Neural progenitor cell (in vitro differentiated cells): ENCODE data around the gene KANSL3. TPM values are rescaled to one million over a fixed set of nuclear protein-coding genes. Genes with fewer than 3 reads are reported as not detected.
A peak's percentile ranks its signal among the peaks of the same experiment; 100 is the strongest.

Source experiments
- DNase-seq: peaks from one replicate; pipeline ENCODE4 v3.0.0-alpha.2; 2016; ENCODE audit warnings: low spot score
- H2AFZ ChIP-seq: fragments of 200-600 bp; sonication (generic); replicated peaks from 2 replicates; pipeline ENCODE4 v1.6.1; 2016; ENCODE audit warnings: antibody characterized with exemption
- H3F3A ChIP-seq: fragments of 200-600 bp; sonication (generic); 2 replicates; pipeline ENCODE4 v1.6.1; 2016; ENCODE audit warnings: antibody characterized with exemption, low read depth
- H3K27ac ChIP-seq: fragments of 200-600 bp; sonication (generic); 2 replicates; pipeline ENCODE4 v1.5.1; 2016; ENCODE audit warnings: mild to moderate bottlenecking
- H3K27me3 ChIP-seq: fragments of 200-600 bp; sonication (generic); 2 replicates; pipeline ENCODE4 v1.6.1; 2016; ENCODE audit warnings: mild to moderate bottlenecking, moderate library complexity
- H3K36me3 ChIP-seq: fragments of 200-600 bp; sonication (generic); 2 replicates; pipeline ENCODE4 v1.5.1; 2016
- H3K4me1 ChIP-seq: fragments of 200-600 bp; sonication (generic); 2 replicates; pipeline ENCODE4 v1.6.1; 2016; ENCODE audit warnings: mixed run types
- H3K4me2 ChIP-seq: fragments of 200-600 bp; sonication (generic); 2 replicates; pipeline ENCODE4 v1.6.1; 2016
- H3K4me3 ChIP-seq: fragments of 200-600 bp; sonication (generic); 2 replicates; pipeline ENCODE4 v1.5.1; 2016
- H3K79me2 ChIP-seq: fragments of 200-600 bp; sonication (generic); 2 replicates; pipeline ENCODE4 v1.6.1; 2016; ENCODE audit warnings: low read depth
- H3K9ac ChIP-seq: fragments of 200-600 bp; sonication (generic); 2 replicates; pipeline ENCODE4 v1.6.1; 2016
- H3K9me3 ChIP-seq: fragments of 200-600 bp; sonication (generic); 2 replicates; pipeline ENCODE4 v1.5.1; 2016; ENCODE audit warnings: low read depth
- H4K20me1 ChIP-seq: fragments of 200-600 bp; sonication (generic); 2 replicates; pipeline ENCODE4 v1.6.1; 2016; ENCODE audit warnings: low read depth
- H3K27ac Mint-ChIP-seq: 3 replicates; pipeline ENCODE4 v1.8.0; 2021; ENCODE audit warnings: mixed read lengths
- H3K27me3 Mint-ChIP-seq: 2 replicates; pipeline ENCODE4 v1.8.0; 2022; ENCODE audit warnings: low read depth, mild to moderate bottlenecking, inconsistent platforms, moderate library complexity, mixed read lengths; ENCODE audit not compliant: insufficient read depth
- H3K36me3 Mint-ChIP-seq: 3 replicates; pipeline ENCODE4 v1.8.0; 2021; ENCODE audit warnings: mixed read lengths
- H3K4me1 Mint-ChIP-seq: 3 replicates; pipeline ENCODE4 v1.8.0; 2021; ENCODE audit warnings: mixed read lengths
- H3K4me3 Mint-ChIP-seq: 3 replicates; pipeline ENCODE4 v1.8.0; 2021; ENCODE audit warnings: mild to moderate bottlenecking, moderate library complexity, mixed read lengths
- H3K9me3 Mint-ChIP-seq: 3 replicates; pipeline ENCODE4 v1.8.0; 2020; ENCODE audit warnings: mixed read lengths
- CTCF ChIP-seq: fragments of 200-600 bp; sonication (generic); IDR thresholded peaks from 2 replicates; pipeline ENCODE4 v1.5.1; 2017; ENCODE audit warnings: antibody characterized with exemption, mild to moderate bottlenecking
- EZH2 ChIP-seq: fragments of 200-600 bp; sonication (generic); IDR thresholded peaks from 2 replicates; pipeline ENCODE4 v1.6.1; 2017; ENCODE audit warnings: antibody characterized with exemption, mild to moderate bottlenecking, moderate library complexity
- EZH2phosphoT487 ChIP-seq: fragments of 200-600 bp; sonication (generic); IDR thresholded peaks from 2 replicates; pipeline ENCODE4 v1.6.1; 2017; ENCODE audit warnings: antibody characterized with exemption
- total RNA-seq: library from RNA; depleted of rRNA; stranded (reverse); fragments of >200 nt; gene quantifications from 2 replicates; pipeline ENCODE4 v1.2.3, GENCODE V29; 2015; ENCODE audit warnings: low replicate concordance

KANSL3 gene
- 32.9 and 44.3 TPM in 2 replicates for total RNA-seq

- Histone ChIP-seq H3K9me3 (no peaks in the 10 kb centered on the region), H3K9ac (peak within 1 kb of the TSS; percentile 0), H3K4me1 (peaks cover 19% of the 10 kb centered on the region), H3K36me3 (no peaks in the 10 kb centered on the region), H3K4me2 (peak within 1 kb of the TSS; percentile 78), H3K27ac (no peak within 1 kb of the TSS), H3F3A (no peaks in the 10 kb centered on the region), H3K27me3 (peaks cover 5% of the 10 kb centered on the region), H3K79me2 (peaks cover 43% of the 10 kb centered on the region), H4K20me1 (peaks cover 29% of the 10 kb centered on the region), H2AFZ (peak within 1 kb of the TSS; percentile 97), H3K4me3 (peak within 1 kb of the TSS; percentile 72)
- peak; percentile 97 for DNase-seq
- Mint-ChIP-seq H3K4me3 (peak within 1 kb of the TSS; percentile 94), H3K4me1 (peaks cover 27% of the 10 kb centered on the region), H3K27ac (peak within 1 kb of the TSS; percentile 74), H3K36me3 (peaks cover 8% of the 10 kb centered on the region), H3K27me3 (peaks cover 3% of the 10 kb centered on the region), H3K9me3 (no peaks in the 10 kb centered on the region)
- TF ChIP-seq CTCF = no peak
- peak; percentile 47 for TF ChIP-seq EZH2
Observed at GRCh38 chr2:96638144-96639121, at the start of gene KANSL3. Gene KANSL3, minus strand, starts transcription at chr2:96638312. Its CDS starts 1,177 bp downstream, at chr2:96637135.

GRCh38 chr2:96687266-96687665 is 49.2 kb upstream of the KANSL3 start:
- H3K4me3 ChIP-seq = no peak overlapping the region
- H3K9ac ChIP-seq = no peak overlapping the region
- Mint-ChIP-seq H3K4me3 (no peak overlapping the region), H3K27me3 (peaks cover 4% of the 10 kb centered on the region), H3K36me3 (no peaks in the 10 kb centered on the region), H3K4me1 (peaks cover 7% of the 10 kb centered on the region), H3K9me3 (no peaks in the 10 kb centered on the region), H3K27ac (peak overlapping the region; percentile 37)
- H2AFZ ChIP-seq = no peak overlapping the region
- no peaks in the 10 kb centered on the region for H4K20me1 ChIP-seq
- TF ChIP-seq EZH2 = no peak
- TF ChIP-seq EZH2phosphoT487 = no peak
- TF ChIP-seq CTCF = no peak
- H3K4me2 ChIP-seq = no peak overlapping the region
- H3K27me3 ChIP-seq = no peaks in the 10 kb centered on the region
- no peak overlapping the region for H3K27ac ChIP-seq
- DNase-seq = no peak
- H3K79me2 ChIP-seq = no peaks in the 10 kb centered on the region
- H3K9me3 ChIP-seq = no peaks in the 10 kb centered on the region
- no peaks in the 10 kb centered on the region for H3F3A ChIP-seq
- H3K36me3 ChIP-seq = no peaks in the 10 kb centered on the region
- peaks cover 10% of the 10 kb centered on the region for H3K4me1 ChIP-seq

GRCh38 chr2:96685577-96686459 is 47.7 kb upstream of the KANSL3 start:
- TF ChIP-seq CTCF (peak; percentile 20), EZH2 (no peak)
- Histone ChIP-seq H3K27me3 (no peaks in the 10 kb centered on the region), H3K4me2 (no peak overlapping the region), H3K9ac (no peak overlapping the region), H3K27ac (no peak overlapping the region), H3K4me3 (no peak overlapping the region), H3K36me3 (no peaks in the 10 kb centered on the region), H3F3A (no peaks in the 10 kb centered on the region), H3K79me2 (no peaks in the 10 kb centered on the region), H4K20me1 (no peaks in the 10 kb centered on the region), H3K9me3 (no peaks in the 10 kb centered on the region), H3K4me1 (peaks cover 10% of the 10 kb centered on the region), H2AFZ (no peak overlapping the region)
- Mint-ChIP-seq H3K4me1 (peaks cover 7% of the 10 kb centered on the region), H3K9me3 (no peaks in the 10 kb centered on the region), H3K36me3 (no peaks in the 10 kb centered on the region), H3K27me3 (peaks cover 4% of the 10 kb centered on the region), H3K27ac (peak overlapping the region; percentile 53), H3K4me3 (no peak overlapping the region)
- peak; percentile 51 for DNase-seq
